GM23338 (cell line): ENCODE results near the gene PTPRO. TPM values are rescaled to one million over a fixed set of nuclear protein-coding genes. Genes with fewer than 3 reads are reported as not detected.

ENCODE experiments used
- ATAC-seq: fragments of 200-7000 bp; cut with Tn5 transposase; 3 replicates; pipeline ENCODE4 v1.9.1; 2020
- DNase-seq: peaks from one replicate; pipeline ENCODE4 v3.0.0-alpha.2; 2015; ENCODE audit warnings: low spot score
- H2AFZ ChIP-seq: fragments of 200-600 bp; sonication (generic); 2 replicates; pipeline ENCODE4 v1.8.0; 2016; ENCODE audit warnings: antibody characterized with exemption, mild to moderate bottlenecking, moderate library complexity
- H3F3A ChIP-seq: fragments of 200-600 bp; sonication (generic); replicated peaks from 2 replicates; pipeline ENCODE4 v1.8.0; 2017; ENCODE audit warnings: antibody characterized with exemption, mixed run types, low read depth
- H3K27ac ChIP-seq: fragments of 200-600 bp; sonication (generic); 2 replicates; pipeline ENCODE4 v1.6.1; 2016; ENCODE audit warnings: low read depth
- H3K27me3 ChIP-seq: fragments of 200-600 bp; sonication (generic); 2 replicates; pipeline ENCODE4 v1.8.0; 2016; ENCODE audit warnings: mild to moderate bottlenecking, mixed run types, moderate library complexity; ENCODE audit not compliant: insufficient read depth
- H3K36me3 ChIP-seq: fragments of 200-600 bp; sonication (generic); 2 replicates; pipeline ENCODE4 v1.8.0; 2016; ENCODE audit warnings: mild to moderate bottlenecking; ENCODE audit not compliant: insufficient read depth
- H3K4me1 ChIP-seq: fragments of 200-600 bp; sonication (generic); 2 replicates; pipeline ENCODE4 v1.8.0; 2016; ENCODE audit warnings: mild to moderate bottlenecking, moderate library complexity; ENCODE audit not compliant: insufficient read depth
- H3K4me2 ChIP-seq: fragments of 200-600 bp; sonication (generic); 2 replicates; pipeline ENCODE4 v1.7.1; 2017; ENCODE audit warnings: mixed run types
- H3K4me3 ChIP-seq: fragments of 200-600 bp; sonication (generic); 2 replicates; pipeline ENCODE4 v1.6.1; 2016; ENCODE audit warnings: mixed run types
- H3K79me2 ChIP-seq: fragments of 200-600 bp; sonication (generic); replicated peaks from 2 replicates; pipeline ENCODE4 v1.8.0; 2017; ENCODE audit warnings: mild to moderate bottlenecking; ENCODE audit not compliant: insufficient read depth
- H3K9me2 ChIP-seq: fragments of 200-600 bp; sonication (generic); 2 replicates; pipeline ENCODE4 v1.8.0; 2017; ENCODE audit not compliant: insufficient read depth
- H4K20me1 ChIP-seq: fragments of 200-600 bp; sonication (generic); replicated peaks from 2 replicates; pipeline ENCODE4 v1.8.0; 2017; ENCODE audit warnings: mild to moderate bottlenecking; ENCODE audit not compliant: insufficient read depth
- H3K27ac Mint-ChIP-seq: 2 replicates; pipeline ENCODE4 v1.8.0; 2020; ENCODE audit warnings: inconsistent platforms, mild to moderate bottlenecking, moderate library complexity, mixed read lengths
- H3K27me3 Mint-ChIP-seq: 3 replicates; pipeline ENCODE4 v1.8.0; 2022; ENCODE audit warnings: low read depth, mild to moderate bottlenecking, moderate library complexity, mixed read lengths, inconsistent platforms; ENCODE audit not compliant: insufficient read depth, poor library complexity
- H3K36me3 Mint-ChIP-seq: 3 replicates; pipeline ENCODE4 v1.8.0; 2021; ENCODE audit warnings: low read depth, mild to moderate bottlenecking, inconsistent platforms, moderate library complexity, mixed read lengths
- H3K4me1 Mint-ChIP-seq: 3 replicates; pipeline ENCODE4 v1.8.0; 2020; ENCODE audit warnings: mild to moderate bottlenecking, inconsistent platforms, mixed read lengths
- H3K4me3 Mint-ChIP-seq: 3 replicates; pipeline ENCODE4 v1.8.0; 2021; ENCODE audit warnings: moderate library complexity, mild to moderate bottlenecking, inconsistent platforms, mixed read lengths
- H3K9me3 Mint-ChIP-seq: 3 replicates; pipeline ENCODE4 v1.8.0; 2020; ENCODE audit warnings: moderate library complexity, mild to moderate bottlenecking, inconsistent platforms, mixed read lengths
- CREB1 ChIP-seq: fragments of 250-450 bp; sonication (Bioruptor Pico); IDR thresholded peaks from 2 replicates; pipeline ENCODE4 v1.5.0; 2020; ENCODE audit warnings: low read depth, mild to moderate bottlenecking, moderate library complexity
- CTCF ChIP-seq, 2 experiments: fragments of 200-600 bp in 1 of 2; sonication (generic) in 1 of 2; conservative IDR thresholded peaks; 2 replicates each; pipeline versions ENCODE4 v1.5.1 to v1.6.1; 2016 to 2017; ENCODE audit warnings: antibody characterized with exemption in 2 of 2, low read depth in 2 of 2, mild to moderate bottlenecking in 2 of 2, moderate library complexity in 1 of 2
- EZH2 ChIP-seq: fragments of 200-600 bp; sonication (generic); IDR thresholded peaks from one replicate; pipeline ENCODE4 v1.8.0; 2017; ENCODE audit warnings: antibody characterized with exemption, mild to moderate bottlenecking, low read depth; ENCODE audit not compliant: unreplicated experiment
- EZH2phosphoT487 ChIP-seq: fragments of 200-600 bp; sonication (generic); IDR thresholded peaks from one replicate; pipeline ENCODE4 v1.8.1; 2018; ENCODE audit warnings: antibody characterized with exemption; ENCODE audit not compliant: unreplicated experiment
- JUNB ChIP-seq: IDR thresholded peaks from one replicate; pipeline ENCODE4 v1.6.1; 2016; ENCODE audit warnings: antibody characterized with exemption; ENCODE audit not compliant: unreplicated experiment
- REST ChIP-seq: IDR thresholded peaks from one replicate; pipeline ENCODE4 v1.6.1; 2018; ENCODE audit warnings: antibody characterized with exemption; ENCODE audit not compliant: unreplicated experiment
- STAT1 ChIP-seq: IDR thresholded peaks from one replicate; pipeline ENCODE4 v1.6.1; 2016; ENCODE audit warnings: antibody characterized with exemption; ENCODE audit not compliant: unreplicated experiment
- ZNF331 ChIP-seq: fragments of 250-450 bp; sonication (Bioruptor Pico); IDR thresholded peaks from 2 replicates; pipeline ENCODE4 v1.5.0; 2020; ENCODE audit warnings: low read depth, mild to moderate bottlenecking, moderate library complexity
- ZNF462 ChIP-seq: fragments of 250-450 bp; sonication (Bioruptor Pico); IDR thresholded peaks from 2 replicates; pipeline ENCODE4 v1.5.0; 2020; ENCODE audit warnings: mild to moderate bottlenecking, moderate library complexity
- polyA plus RNA-seq: library from polyadenylated mRNA; unstranded; fragments of >200 nt; fragmentation: Nextera tagmentation; extraction: Ambion mirVana; gene quantifications from 2 replicates; pipeline ENCODE4 v1.2.1, GENCODE V29; 2016
- total RNA-seq: library from RNA; depleted of rRNA; stranded (reverse); fragments of >200 nt; shearing (Covaris generic); gene quantifications from 2 replicates; pipeline ENCODE4 v1.2.3, GENCODE V29; 2014

The PTPRO gene
- total and polyA plus RNA-seq, 2 experiments from 2014 or later, result 1.4 to 1.5 TPM

GRCh38 chr12:15439459-15439858, 117.2 kb downstream of the PTPRO start (continued):
- TF ChIP-seq JUNB (no peak), CREB1 (CRISPR knock-in tag) (no peak), REST (no peak), EZH2phosphoT487 (no peak), CTCF (conservative IDR thresholded peaks at IDR 0.05; ENCODE audit: low read depth in 2 of 2) (no peak), STAT1 (no peak)

DNA sequence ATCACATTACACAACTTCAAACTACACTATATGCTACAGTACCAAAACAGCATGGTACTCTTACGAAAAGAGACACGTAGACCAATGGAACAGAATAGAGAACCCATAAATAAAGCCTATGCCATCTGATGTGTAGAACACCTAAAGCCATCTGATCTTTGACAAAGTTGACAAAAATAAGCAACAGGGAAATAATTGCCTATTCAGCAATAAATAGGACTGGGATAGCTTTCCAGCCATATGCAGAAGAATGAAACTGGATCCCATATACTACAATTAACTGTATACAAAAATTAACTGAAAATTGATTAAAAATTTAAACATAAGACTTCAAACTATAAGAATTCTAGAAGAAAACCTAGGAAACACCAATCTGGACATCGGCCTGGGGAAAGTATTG, 120.7 kb downstream of the PTPRO start:
- Histone ChIP-seq H3K27ac (no peak overlapping the region), H2AFZ (no peak overlapping the region), H3K9me2 (peaks cover 4% of the 10 kb centered on the region; the same call in 1 of the 2 replicates), H3K36me3 (no peaks in the 10 kb centered on the region), H3K4me1 (no peaks in the 10 kb centered on the region), H3F3A (no peaks in the 10 kb centered on the region), H4K20me1 (no peaks in the 10 kb centered on the region), H3K27me3 (no peaks in the 10 kb centered on the region), H3K4me2 (no peak overlapping the region), H3K79me2 (no peaks in the 10 kb centered on the region), H3K4me3 (no peak overlapping the region)
- H3K4me1 Mint-ChIP-seq, result no peaks in the 10 kb centered on the region; the same call in 2 of the 3 replicates
- no peak overlapping the region for H3K4me3 Mint-ChIP-seq
- peaks cover 5% of the 10 kb centered on the region; the same call in 1 of the 3 replicates for H3K9me3 Mint-ChIP-seq
- DNase-seq, result no peak
- H3K27ac Mint-ChIP-seq, result no peak overlapping the region
- 0 out of 3 replicates have a peak, but pooled peaks cover under 1% of the 10 kb centered on the region for H3K36me3 Mint-ChIP-seq
- ATAC-seq, result no peak
- no peaks in the 10 kb centered on the region for H3K27me3 Mint-ChIP-seq
- no peak for TF ChIP-seq ZNF331 (CRISPR knock-in tag)
- TF ChIP-seq REST, result no peak
- no peak for TF ChIP-seq EZH2
- no peak for TF ChIP-seq ZNF462 (CRISPR knock-in tag)
- no peak for TF ChIP-seq CREB1 (CRISPR knock-in tag)
